HepG2 (cell line): Measurements from ENCODE around the gene TNP2. TPM values are rescaled to one million over a fixed set of nuclear protein-coding genes. Genes with fewer than 3 reads are reported as not detected.

Experiments used
- ATF4 ChIP-seq, 2 experiments: fragments of 450-650 bp in 1 of 2; sonication (generic) in 1 of 2; formaldehyde crosslinking; IDR thresholded peaks; 2 replicates each; pipeline versions ENCODE4 v1.5.0 to v1.8.0; 2020 to 2022; ENCODE audit warnings: mild to moderate bottlenecking in 1 of 2, missing genetic modification reagents in 1 of 2
- CCAR2 ChIP-seq: fragments of 200-400 bp; formaldehyde crosslinking; optimal IDR thresholded peaks from 2 replicates; pipeline ENCODE3; 2018; ENCODE audit warnings: low read depth, mild to moderate bottlenecking, low read length, moderate library complexity
- DBP ChIP-seq: sonication (generic); formaldehyde crosslinking; IDR thresholded peaks from 2 replicates; pipeline ENCODE4 v1.4.0; 2020; ENCODE audit warnings: missing genetic modification reagents; ENCODE audit errors: not compliant biosample characterization
- ERF ChIP-seq: IDR thresholded peaks from 2 replicates; pipeline ENCODE4 v1.6.1; 2018; ENCODE audit warnings: missing biosample characterization, missing genetic modification reagents
- GATAD2A ChIP-seq: IDR thresholded peaks from 2 replicates; pipeline ENCODE4 v1.6.1; 2016
- HOMEZ ChIP-seq: IDR thresholded peaks from 2 replicates; pipeline ENCODE4 v1.6.1; 2016; ENCODE audit warnings: low read depth
- MAFK ChIP-seq, 2 experiments: IDR thresholded peaks in 1 of 2; conservative IDR thresholded peaks in 1 of 2; 2 replicates each; pipeline ENCODE4 v1.6.1; 2011; ENCODE audit warnings: improper control_type of control experiment in 2 of 2, low read length in 2 of 2
- MEF2D ChIP-seq: sonication (generic); formaldehyde crosslinking; IDR thresholded peaks from 2 replicates; pipeline ENCODE4 v1.5.1; 2020; ENCODE audit warnings: mild to moderate bottlenecking, missing genetic modification reagents
- PHF21A ChIP-seq: sonication (generic); formaldehyde crosslinking; IDR thresholded peaks from 2 replicates; pipeline ENCODE4 v1.5.0; 2020; ENCODE audit warnings: mild to moderate bottlenecking, missing genetic modification reagents
- PITX1 ChIP-seq: sonication (generic); formaldehyde crosslinking; IDR thresholded peaks from 2 replicates; pipeline ENCODE4 v1.5.1; 2020; ENCODE audit warnings: mild to moderate bottlenecking, missing genetic modification reagents
- STAG1 ChIP-seq: sonication (generic); formaldehyde crosslinking; IDR thresholded peaks from 2 replicates; pipeline ENCODE4 v1.4.0; 2020; ENCODE audit warnings: missing genetic modification reagents
- TBP ChIP-seq: sonication (generic); formaldehyde crosslinking; IDR thresholded peaks from 2 replicates; pipeline ENCODE4 v1.5.0; 2020; ENCODE audit warnings: missing genetic modification reagents
- ZBTB33 ChIP-seq: sonication (generic); formaldehyde crosslinking; IDR thresholded peaks from 2 replicates; pipeline ENCODE4 v1.4.0; 2020; ENCODE audit warnings: missing genetic modification reagents
- ZGPAT ChIP-seq: IDR thresholded peaks from 2 replicates; pipeline ENCODE4 v1.6.1; 2016; ENCODE audit warnings: mild to moderate bottlenecking
- ZKSCAN5 ChIP-seq: sonication (generic); formaldehyde crosslinking; IDR thresholded peaks from 2 replicates; pipeline ENCODE4 v1.5.1; 2020; ENCODE audit warnings: mild to moderate bottlenecking, missing genetic modification reagents
- ZMYM4 ChIP-seq: sonication (generic); formaldehyde crosslinking; IDR thresholded peaks from 2 replicates; pipeline ENCODE4 v1.8.1; 2023; ENCODE audit warnings: mild to moderate bottlenecking, missing genetic modification reagents
- ZNF143 ChIP-seq: sonication (generic); formaldehyde crosslinking; IDR thresholded peaks from 2 replicates; pipeline ENCODE4 v1.4.0; 2020; ENCODE audit warnings: missing genetic modification reagents
- ZNF224 ChIP-seq: sonication (generic); formaldehyde crosslinking; IDR thresholded peaks from 2 replicates; pipeline ENCODE4 v1.5.0; 2020; ENCODE audit warnings: mild to moderate bottlenecking, missing genetic modification reagents
- ZNF253 ChIP-seq: sonication (generic); formaldehyde crosslinking; IDR thresholded peaks from 2 replicates; pipeline ENCODE4 v1.8.0; 2022; ENCODE audit warnings: mild to moderate bottlenecking, missing genetic modification reagents, borderline replicate concordance
- ZNF30 ChIP-seq: sonication (generic); formaldehyde crosslinking; IDR thresholded peaks from 2 replicates; pipeline ENCODE4 v1.5.0; 2020; ENCODE audit warnings: mild to moderate bottlenecking, missing genetic modification reagents
- ZSCAN30 ChIP-seq: sonication (generic); formaldehyde crosslinking; IDR thresholded peaks from 2 replicates; pipeline ENCODE4 v1.5.0; 2020; ENCODE audit warnings: mild to moderate bottlenecking, missing genetic modification reagents
- polyA plus RNA-seq, 8 experiments: library from polyadenylated mRNA; depleted of rRNA in 3 of 8; stranded (reverse) in 7 of 8; unstranded in 1 of 8; fragments of >200 nt; fragmentation: Illumina TruSeq in 4 of 8; extraction: Trizol in 4 of 8; gene quantifications; 2 replicates each; pipeline versions ENCODE4 v1.2.1 to v1.2.3, GENCODE V29; 2011 to 2016; ENCODE audit warnings: low read depth in 4 of 8, missing spikeins in 1 of 8, mixed read lengths in 1 of 8; ENCODE audit not compliant: insufficient read depth in 1 of 8
- total RNA-seq, 5 experiments: library from RNA; depleted of rRNA; stranded (reverse); fragments of >200 nt; fragmentation: Illumina TruSeq; extraction: Trizol; gene quantifications; 2 replicates each; pipeline ENCODE4 v1.2.3, GENCODE V29; 2016; ENCODE audit warnings: low read depth in 1 of 5

Gene TNP2
- total and polyA plus RNA-seq, 2 of the 13 experiments (the other 11 are each of a cell fraction or from before 2014, with no cell fraction given) = not detected

GRCh38 chr16:11235703-11235991 is 33.5 kb downstream of the TNP2 start (continued):
- TF ChIP-seq ZBTB33 (CRISPR knock-in tag) (0 out of 2 replicates have a peak, but pooled peaks have one; percentile 7), ZNF143 (no peak), PITX1 (CRISPR knock-in tag) (0 out of 2 replicates have a peak, but pooled peaks have one; percentile 30), DBP (CRISPR knock-in tag) (no peak), ZMYM4 (CRISPR knock-in tag) (no peak), ZGPAT (CRISPR knock-in tag) (peak; percentile 25; the same call in 1 of the 2 replicates), ZKSCAN5 (no peak), STAG1 (CRISPR knock-in tag) (no peak), ZNF30 (no peak), HOMEZ (no peak), ZNF224 (CRISPR knock-in tag) (no peak), ZSCAN30 (CRISPR knock-in tag) (no peak), CCAR2 (no peak), TBP (no peak), MAFK (conservative IDR thresholded peaks at IDR 0.05 in 1 of 2, IDR thresholded peaks at IDR 0.05 in 1 of 2; ENCODE audit: low read length in 2 of 2) (no peak), PHF21A (CRISPR knock-in tag) (0 out of 2 replicates have a peak, but pooled peaks have one; percentile 47), ATF4 (CRISPR knock-in tag; IDR thresholded peaks at IDR 0.05) (no peak), ZNF253 (CRISPR knock-in tag) (0 out of 2 replicates have a peak, but pooled peaks have one; percentile 5), ERF (CRISPR knock-in tag) (no peak), GATAD2A (peak; percentile 56), MEF2D (no peak)
